NK-92 (cell line): Measurements from ENCODE around the gene SCNN1G.
"Not testable (repeated sequence)": the region's sequence is repeated elsewhere in the genome, so short reads cannot be mapped to it uniquely, and the experiment has no call there.

ENCODE experiments used
- DNase-seq: peaks from one replicate; lab custom pipeline; 2025; ENCODE audit not compliant: unreplicated experiment; lab: John Stamatoyannopoulos, UW

Gene SCNN1G

DNA sequence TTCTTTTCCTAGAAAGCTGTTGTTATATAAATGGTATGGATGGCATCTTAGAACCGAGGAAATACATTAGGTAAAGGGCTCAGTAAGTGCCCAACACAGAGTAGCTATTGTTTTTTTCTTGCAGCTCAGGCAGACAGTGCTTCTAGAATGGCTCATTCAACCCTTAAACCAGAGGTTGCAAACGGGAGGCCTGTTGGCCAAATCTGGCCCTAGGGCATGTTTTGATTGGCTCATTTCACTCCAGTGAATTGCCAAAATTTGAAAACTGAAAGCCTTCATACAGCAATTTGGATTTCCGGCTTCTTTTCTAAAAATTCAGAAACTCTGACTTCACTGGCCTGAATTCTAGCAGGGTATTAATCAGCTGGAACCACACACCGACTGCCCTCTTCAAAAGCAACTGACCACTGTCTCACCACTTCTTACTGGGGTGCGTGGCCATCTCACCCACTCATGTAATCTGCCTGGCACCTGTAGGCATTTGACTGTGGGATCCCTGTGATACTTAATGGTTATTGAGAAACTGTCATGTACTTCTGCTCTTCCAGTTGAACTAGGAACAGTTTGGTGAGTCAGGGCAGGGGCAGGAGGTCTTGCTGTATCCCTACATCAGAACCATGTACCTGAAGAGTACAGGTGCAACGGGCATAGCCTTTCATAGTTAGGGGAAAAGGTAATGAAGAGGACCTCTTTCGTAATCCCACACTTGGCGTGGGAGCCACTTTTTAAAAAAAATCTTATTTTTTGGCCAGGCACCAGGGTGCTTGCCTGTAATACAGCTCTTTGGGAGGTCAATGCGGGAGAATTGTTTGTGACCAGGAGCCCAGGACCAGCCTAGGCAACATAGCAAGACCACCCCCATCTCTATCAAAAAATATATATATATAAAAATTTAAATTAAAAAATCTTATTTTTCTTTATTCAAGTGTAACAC, 66.0 kb downstream of the SCNN1G start:
- DNase-seq: no peak

DNA sequence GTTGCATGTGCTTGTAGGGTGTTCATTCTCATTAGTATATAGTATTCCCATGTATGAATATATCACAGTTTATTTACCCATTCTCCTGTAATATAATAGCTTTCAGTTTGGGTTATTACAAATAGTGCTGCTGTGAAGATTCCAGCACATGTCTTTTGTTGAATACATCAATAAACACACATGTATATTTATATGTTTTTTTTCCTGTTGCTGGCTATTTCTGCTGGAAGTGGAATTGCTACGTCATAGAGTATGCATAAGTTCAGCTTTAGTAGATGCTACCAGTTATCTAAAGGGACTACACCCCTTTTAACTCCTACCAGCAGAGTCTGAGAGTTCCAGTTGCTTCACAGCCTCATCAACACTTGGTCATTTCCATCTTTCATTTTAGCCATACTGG, 67.3 kb downstream of the SCNN1G start:
- no peak for DNase-seq

DNA sequence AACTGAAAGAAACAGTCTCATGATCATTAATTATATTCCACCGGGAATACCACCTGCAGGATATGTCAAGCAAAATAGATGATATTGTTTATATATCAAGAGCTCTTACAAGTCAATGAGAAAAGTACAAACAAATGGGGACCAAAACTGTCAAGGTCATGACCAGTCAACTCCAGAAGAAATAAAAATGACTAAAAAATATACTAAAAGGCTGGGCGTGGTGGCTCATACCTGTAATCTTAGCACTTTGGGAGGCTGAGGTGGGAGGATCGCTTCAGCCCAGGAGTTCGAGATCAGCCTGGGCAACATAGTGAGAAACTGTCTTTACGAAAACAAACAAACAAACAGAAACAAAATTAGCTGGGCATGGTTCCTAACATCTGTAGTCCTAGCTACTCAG, 69.8 kb downstream of the SCNN1G start:
- DNase-seq: no peak

- DNase-seq: not testable (repeated sequence)
Observed at GRCh38 chr16:23253650-23254049, 71.1 kb downstream of the SCNN1G start.

DNA sequence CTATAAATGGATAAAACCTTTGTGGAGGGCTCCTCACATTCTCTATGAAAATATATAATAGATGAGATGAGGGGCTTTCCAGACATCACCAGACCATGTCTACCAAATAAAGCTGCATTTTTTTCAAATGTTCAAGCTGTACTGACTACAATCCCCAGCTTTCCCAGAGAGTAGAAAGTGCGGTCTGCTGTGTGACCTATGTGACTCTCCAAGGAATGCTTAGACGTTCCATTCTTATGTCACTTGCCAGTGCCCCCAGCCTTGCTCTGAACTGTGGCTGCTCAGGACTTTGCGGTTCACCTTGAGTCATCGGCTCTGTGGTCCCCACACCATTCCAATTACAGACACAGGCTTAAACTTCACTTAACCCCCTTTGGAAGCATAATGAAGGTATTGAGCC, 71.8 kb downstream of the SCNN1G start:
- no peak for DNase-seq

DNA sequence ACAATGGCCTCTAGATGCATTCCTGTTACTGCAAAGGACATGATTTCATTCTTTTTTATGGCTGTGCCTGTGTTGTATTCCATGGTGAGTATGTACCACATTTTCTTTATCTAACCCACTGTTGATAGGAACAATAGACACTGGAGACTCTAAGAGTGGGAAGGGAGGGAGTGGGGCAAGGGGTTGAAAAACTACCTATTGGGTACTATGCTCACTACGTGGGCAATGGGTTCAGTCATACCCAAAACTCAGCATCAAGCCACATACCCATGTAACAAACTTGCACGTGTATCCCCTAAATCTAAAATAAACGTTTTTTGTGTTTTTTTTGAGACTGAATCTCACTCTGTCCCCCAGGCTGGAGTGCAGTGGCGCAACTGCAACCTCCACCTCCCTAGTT, 72.5 kb downstream of the SCNN1G start:
- DNase-seq: no peak

DNA sequence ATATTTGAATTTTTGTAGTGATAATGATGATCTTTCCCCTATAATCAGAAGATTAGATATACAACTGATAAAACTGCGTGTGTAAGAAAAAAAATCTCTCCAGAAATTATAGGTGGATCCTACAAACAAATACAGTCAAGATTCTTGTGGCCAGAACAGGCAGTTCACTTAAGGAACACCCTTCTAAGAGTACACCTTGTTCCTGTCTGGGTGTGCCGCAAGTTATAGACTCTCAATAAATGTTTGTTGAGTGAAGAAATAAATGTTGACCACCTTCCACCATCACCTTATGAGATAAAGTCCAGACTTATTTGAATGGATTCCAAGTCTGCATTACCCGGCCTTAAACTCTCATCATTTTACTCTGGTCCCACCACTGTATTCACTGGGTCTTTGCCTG, 73.9 kb downstream of the SCNN1G start:
- no peak for DNase-seq

DNA sequence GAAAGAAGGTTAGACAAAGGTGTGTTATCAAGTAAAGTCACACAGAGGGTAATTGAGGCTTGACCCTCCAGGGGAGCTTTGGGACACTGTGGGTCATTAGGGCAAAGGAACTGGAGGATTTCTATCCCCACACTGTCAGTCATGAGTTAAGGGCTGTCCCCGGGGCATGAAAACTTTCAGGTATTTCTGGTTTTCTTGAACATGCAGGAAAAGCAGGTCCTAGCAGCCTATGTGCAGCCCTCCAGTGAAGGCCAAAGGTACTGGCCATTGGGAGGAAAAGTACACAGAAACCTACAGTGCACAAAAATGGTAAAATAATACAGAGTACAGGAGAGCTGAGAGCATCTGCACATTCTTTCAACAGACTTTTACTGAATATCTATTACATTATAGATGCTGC, 75.1 kb downstream of the SCNN1G start:
- no peak for DNase-seq

DNA sequence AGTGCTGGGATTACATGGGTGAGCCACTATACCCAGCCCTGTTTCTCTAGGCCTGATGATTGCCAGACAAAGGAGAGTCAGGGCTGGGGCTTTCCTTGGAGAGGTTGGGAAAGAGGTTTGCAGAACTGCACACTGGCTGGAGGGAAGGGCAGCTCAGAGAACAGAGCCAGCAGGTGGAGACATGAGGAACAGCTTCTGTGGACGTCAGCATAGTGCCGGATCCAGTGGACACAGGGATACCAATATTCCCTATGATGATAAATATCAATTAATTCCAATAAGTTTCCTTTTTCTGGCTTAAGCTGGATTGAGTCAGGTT, 76.3 kb downstream of the SCNN1G start:
- DNase-seq: no peak
